Retina (tissue), 1 donor: ENCODE results near the gene TESK2.
"Not testable (repeated sequence)": the region's sequence is repeated elsewhere in the genome, so short reads cannot be mapped to it uniquely, and the experiment has no call there.

ENCODE experiments used
- DNase-seq: peaks from one replicate; pipeline ENCODE4 v3.0.0-alpha.2; 2016

TESK2 gene

DNA sequence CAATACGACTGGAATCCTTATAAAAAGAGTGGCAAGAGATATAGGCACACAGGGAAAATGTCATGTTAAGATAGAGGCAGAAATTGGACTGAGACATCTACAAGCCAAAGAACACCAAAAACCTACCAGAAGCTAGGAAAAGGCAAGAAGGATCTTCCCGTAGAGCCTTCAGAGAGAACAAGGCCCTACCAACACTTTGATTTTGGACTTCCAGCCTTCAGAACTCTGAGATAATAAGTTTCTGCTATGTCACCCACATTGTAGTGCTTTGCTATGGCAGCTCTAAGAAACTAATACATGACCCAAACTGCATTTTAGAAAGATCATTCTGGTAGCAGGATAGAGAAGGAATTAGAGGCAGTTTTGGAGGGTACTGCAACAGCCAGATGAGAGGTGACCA is 126.7 kb downstream of the TESK2 start:
- DNase-seq: no peak

DNA sequence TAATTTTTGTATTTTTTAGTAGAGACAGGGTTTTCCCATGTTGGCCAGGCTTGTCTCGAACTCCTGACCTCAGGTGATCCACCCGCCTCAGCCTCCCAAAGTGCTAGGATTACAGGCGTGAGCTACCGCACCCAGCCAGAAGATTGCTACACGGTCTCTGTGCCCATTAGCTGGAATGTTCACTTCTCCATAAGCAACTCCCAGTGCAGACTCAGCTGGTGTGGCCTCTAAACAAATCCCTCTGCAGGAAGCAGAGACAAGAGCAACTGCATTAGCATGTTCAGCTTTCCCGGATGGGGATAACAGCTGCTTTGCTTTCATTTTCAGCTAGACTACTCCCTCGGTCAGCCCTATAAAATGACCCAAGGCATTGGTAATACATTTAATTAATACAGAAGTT is 130.0 kb downstream of the TESK2 start:
- DNase-seq: not testable (repeated sequence)

DNA sequence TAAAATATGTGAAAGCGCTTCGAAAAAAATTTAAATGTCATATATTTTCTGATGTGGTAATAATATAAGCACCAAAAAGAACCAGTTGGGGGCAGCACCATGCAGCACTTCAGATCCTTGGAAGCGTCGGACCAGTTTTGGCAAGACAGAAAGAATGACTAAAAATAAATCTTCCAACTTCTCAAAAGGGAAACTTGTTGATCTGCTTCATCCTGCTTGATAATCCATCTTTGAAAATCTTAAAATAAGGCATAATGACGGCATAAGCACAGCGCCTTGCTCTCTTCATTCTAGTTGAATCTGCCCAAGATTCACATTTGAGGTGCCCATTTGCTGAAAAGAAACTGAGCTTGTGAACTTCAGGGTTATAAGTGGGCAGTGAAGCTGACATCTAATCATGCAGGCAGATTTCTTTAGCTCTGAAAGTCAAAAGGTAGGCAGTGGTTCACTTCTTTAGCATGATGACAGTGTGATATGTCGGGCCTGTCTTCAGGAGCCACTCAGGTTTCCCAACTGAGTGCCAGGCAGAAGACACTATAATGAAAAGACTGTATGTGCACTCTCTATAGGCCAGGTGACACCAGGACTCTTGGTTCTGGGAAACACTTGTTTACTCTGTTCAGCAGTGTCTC is 131.0 kb downstream of the TESK2 start:
- peak; percentile 44 for DNase-seq

DNA sequence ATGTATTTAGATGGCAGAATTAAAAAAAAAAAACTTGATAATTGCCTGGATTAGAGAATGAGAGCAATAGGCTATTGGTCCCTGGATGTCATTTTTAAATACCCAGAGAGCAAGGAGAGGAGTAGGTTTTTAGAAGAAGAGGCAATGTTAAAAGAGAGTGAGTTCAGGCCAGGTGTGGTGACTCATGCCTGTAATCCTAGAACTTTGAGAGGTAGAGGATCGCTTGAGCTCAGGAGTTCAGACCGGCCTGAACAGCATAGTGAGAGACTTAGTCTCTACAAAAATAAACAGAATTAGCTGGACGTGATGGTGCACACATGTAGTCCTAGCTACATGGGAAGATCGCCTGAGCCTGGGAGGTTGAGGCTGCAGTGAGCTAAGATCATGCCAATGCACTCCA is 134.8 kb downstream of the TESK2 start:
- DNase-seq: no peak

DNA sequence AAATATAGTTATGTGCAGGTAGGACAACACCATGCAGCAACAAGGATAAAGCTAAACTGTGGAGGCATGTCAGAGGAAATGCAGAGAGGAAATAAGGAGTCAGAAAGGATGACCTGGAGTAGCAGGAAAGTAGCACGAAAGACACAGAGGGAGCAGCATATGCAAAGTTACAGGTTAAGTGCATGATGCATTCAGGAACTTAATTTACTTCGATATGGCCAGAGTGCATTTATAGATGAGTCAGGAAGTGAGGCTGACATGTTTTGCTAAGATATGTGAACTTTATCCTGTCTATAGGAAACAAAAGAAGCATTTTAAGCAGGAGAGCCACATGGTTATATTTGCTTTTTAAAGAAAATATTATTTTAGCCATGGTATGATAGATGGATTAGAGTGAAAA is 135.3 kb downstream of the TESK2 start:
- no peak for DNase-seq

DNA sequence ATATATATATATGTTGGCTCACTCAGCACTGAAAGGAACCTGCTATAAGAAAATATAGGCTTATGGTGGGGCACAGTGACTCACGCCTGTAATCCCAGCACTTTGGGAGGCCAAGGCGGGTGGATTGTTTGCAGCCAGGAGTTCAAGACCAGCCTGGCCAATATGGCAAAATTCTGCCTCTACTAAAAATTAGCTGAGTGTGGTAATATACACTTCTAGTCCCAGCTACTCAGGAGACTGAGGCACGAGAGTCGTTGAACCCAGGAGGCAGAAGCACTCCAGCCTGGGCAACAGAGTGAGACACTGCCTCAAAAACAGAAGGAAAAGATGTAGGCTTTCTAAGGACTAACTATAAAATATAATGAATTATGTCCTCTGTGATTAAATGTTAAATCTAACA is 136.1 kb downstream of the TESK2 start:
- no peak for DNase-seq

DNA sequence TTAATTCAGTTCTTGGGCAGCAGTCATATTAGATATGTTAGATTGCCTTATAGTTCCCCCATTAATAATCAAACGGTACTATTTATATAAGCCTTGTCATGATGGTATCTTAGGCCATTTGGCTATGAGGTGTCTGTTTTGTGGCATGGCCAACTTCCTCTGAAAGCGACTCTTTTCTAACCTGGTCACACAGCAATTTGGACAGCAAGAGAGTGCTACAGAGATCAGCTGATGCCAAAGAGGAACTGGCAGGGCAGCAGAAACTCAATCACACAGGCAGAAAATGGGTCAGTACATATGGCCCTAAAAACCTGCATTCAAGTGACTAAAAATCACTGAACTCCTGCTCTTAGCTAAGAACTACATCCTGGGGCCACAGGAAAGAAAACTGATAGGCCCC is 137.3 kb downstream of the TESK2 start:
- no peak for DNase-seq

DNA sequence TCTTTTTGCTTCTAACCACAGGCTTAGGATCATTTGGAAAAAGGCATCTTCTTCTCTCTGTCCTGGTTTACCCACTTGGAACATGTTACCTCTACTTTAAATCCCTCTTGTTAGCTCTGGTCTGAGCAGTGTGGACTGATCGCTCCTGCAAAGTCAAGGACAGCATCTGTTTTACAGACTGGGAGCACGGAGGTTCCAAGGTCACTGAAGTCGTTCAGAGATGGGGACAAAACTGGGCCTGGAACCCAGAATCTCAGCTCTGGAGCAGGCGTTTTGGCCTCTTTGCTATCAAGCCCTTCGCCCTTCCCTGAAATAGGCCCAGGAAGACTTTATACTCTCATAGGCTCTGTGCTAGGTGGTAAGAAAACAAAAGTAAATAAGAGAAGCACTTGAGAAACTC is 139.5 kb downstream of the TESK2 start:
- DNase-seq: no peak

DNA sequence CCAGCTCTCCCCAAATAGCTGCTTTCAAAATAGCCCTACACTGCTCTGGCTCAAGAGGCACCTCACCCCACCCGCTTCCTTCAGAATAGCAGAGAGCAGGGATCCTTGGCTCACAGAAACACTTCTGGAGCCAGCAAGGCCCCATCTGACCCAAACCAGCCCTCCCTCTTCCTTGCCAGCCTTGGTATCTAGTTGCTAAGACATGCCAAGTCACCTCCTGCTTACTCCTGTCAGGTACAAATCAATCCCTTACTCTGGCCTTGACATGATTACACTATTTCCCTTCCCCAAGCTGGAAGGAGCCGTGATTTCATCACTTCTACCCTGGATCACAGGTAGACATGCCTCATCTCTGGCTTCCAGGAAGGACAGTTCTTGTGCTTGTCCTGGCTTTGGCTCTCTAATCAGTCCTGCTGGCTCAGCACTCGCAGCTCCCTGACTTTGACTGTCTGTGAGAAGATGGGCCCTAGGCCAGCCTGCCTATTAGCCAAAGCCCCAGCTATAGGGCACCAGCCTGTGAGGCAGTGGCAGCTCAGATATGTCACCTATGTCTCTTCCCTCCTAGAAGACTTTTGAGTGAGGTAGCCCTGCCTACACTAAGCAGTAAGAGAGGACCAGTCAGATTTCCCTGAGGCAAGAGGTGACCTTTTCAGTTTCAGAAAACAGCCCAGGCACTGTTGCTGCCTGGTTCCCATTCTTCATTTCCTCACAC is 141.8 kb downstream of the TESK2 start:
- no peak for DNase-seq

DNA sequence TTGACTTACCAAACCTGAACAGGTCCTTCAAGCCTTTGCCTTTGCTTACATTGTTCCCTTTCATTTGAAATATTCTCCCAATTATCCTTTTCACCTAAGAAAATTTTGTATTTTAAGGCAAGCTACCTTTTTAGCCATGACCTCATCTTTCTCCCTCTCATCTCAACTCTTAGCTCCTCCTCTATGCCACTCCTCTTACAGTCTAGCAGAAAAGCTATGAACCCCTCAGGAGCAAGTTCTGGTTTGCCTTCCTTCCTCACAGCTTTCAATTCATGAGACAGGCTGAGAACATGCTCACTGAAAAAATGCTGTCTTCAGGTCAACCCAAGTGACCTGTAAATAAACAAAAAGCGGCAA is 142.4 kb downstream of the TESK2 start:
- no peak for DNase-seq

DNA sequence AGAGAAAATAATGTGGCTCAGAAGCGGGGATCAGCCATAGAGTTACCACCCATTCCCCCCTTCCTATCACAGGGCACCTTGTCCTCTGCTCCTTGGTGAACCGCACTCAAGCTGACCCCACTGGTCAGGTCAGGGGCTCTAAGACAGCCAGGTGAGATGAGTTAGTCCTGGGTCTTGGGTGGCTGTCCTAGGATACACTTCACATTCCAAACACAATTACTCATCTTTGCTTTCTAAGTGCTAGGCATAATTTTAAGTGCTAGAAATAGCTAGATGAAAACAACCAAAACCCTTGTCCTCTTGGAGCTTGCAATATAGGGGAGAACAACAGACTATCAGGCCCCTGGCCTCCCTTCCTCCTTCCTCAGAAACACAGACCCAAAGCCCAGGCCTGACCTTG is 142.9 kb downstream of the TESK2 start:
- no peak for DNase-seq

DNA sequence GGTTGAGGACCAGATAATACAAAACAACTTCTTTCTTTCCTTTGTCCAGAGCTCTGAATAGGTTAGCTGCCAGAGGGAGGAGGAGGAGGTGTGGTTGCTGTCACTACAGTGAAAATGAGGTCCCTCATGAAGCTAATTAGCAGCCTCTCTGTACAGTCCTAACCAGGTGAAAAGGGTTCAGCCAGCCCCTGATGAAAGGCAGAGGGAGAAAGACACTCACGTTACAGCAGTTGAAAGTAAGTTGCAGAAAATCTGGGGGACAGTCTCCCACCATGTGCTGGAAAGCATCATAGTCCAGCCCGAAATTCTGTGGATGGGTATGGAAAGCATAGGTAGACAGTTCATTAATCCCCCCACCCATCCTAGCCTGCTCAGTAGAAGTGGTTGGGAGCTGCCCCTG is 144.5 kb downstream of the TESK2 start:
- no peak for DNase-seq

DNA sequence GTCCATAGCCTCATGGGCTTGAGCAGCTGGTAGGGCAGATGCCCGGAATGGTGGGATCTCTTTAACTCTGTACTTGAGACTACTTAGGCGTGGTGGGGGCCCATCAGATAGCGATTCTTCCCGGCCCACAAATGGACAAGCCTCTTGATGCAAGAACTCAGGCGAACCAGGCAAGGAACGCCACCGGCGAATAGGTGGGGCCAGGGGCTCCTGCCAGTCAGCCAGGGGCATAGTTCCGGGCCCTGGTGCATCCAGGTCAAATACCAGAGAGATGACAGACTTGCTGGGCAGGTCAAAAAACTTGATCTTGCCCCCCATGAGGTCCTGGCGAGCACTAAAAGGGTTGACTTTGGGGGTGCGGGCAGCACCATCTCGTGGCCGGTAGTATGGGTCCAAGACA is 145.9 kb downstream of the TESK2 start:
- DNase-seq: no peak

DNA sequence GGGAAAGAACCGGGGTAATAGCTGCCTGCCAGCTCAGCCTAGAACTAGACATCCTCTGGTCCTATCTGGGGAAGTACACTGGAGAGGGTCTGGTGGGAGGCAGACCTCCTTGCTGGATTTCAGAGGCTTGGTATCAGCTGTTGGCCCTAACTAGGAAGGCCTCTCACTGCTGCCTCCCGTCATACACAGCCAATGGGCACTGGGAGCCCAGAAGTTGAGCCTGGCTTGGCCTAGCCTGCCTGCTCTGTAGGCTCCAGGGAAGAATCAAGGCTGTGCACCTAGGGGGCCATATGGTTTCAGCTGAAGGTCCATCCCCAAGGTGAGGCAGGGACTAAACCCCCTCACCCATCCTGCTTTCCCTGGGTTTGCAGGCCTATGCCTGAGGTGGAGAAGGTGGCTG is 146.5 kb downstream of the TESK2 start:
- no peak for DNase-seq

DNA sequence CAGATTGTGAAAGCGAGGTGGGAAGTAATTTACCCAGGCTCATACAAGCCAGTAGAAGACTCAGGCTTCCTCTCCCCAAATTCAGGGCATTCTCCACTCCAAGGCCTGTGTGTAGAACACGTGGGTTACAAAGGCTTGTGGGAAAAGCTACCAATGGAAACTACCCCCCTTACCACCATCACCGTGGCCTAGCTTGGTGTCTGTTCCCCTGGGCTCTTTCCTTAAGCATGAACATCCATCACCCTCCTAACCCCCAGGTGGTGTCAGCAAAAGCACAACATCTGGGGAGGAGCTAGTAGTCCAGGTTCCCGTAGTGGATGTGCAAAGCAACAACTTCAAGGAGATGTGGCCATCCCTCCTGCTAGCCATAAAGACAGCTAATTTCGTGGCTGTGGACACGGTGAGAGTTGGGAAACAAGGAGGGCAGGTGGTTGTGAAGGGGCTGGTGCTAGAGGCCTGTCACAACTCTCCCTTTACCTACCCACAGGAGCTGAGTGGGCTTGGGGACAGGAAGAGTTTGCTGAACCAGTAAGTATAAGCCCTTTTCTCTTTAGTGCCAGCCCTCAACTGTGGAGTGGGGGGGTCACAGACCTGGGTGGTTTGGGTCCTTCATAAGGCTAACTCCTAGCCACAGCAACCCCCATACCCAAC is 150.0 kb downstream of the TESK2 start:
- no peak for DNase-seq

DNA sequence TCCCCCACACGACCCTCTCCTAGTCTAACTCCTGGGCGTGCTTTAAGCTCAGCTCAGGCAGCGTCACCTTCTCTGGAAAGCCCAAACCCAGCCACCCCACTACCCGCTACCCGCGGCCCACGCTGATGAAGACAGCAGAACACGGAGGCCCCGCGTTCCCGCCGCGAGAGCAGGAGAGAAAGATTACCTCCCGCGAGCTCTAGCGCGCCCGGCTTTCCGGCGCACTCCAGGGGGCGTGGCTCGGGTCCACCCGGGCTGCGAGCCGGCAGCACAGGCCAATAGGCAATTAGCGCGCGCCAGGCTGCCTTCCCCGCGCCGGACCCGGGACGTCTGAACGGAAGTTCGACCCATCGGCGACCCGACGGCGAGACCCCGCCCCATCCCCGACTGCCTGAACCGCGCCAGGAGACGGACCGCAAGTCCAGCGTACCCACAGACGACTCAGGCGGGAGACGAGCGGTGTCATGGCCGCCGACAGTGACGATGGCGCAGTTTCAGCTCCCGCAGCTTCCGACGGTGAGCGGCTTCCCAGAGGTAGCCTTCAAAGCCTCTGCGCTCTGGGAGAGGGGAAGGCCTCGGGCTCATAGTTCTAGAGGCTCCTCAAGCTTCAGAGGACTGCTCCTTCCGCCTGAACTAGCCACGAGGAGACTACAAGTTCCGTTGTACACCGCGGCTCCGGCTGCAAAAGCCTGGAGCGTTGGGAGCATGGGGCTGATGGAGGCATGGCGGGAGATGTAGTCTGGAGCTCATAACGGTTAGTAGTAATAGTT is 151.0 kb downstream of the TESK2 start, which contains the start of the genes MUTYH and TOE1:
Gene MUTYH, minus strand, starts transcription at position 652 of the 770 bp plus-strand sequence. CDS start 5,935 bp downstream, outside the sequence.
Gene TOE1, plus strand, starts transcription at position 382 of the 770 bp plus-strand sequence. Its CDS starts 83 bp downstream, at position 465.
- DNase-seq: peak; percentile 97

DNA sequence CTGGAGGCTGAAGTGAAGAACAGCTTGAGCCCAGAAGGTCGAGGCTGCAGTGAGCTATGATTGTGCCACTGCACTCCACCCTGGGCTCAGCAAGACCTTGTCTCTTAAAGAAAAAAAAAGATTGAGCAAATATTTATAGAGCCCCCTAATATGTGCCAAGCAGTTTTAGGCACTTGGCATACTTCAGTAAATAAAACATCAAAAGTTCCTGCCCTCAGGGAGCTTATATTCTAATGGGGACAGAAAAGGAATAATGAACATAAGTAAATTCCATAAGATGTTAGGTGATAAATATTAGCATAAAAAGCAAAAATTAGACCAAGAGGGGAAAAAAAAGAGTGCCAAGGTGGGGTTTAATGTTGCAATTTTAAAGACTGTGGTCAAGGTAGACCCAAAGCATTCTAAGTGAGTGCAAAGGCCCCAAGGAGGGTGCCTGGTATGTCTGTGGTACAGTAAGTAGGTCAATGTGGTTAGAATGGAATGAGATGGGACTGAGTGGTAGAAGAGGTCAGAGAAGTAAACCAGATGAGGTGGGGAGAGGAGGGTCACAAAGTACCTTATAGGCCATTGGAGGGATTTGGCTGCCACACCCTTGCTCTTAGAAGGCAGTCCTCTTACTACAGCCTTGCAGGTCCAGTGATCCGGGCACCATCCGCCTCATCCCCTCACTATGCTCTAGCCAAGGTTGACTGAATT is 153.2 kb downstream of the TESK2 start:
- no peak for DNase-seq

DNA sequence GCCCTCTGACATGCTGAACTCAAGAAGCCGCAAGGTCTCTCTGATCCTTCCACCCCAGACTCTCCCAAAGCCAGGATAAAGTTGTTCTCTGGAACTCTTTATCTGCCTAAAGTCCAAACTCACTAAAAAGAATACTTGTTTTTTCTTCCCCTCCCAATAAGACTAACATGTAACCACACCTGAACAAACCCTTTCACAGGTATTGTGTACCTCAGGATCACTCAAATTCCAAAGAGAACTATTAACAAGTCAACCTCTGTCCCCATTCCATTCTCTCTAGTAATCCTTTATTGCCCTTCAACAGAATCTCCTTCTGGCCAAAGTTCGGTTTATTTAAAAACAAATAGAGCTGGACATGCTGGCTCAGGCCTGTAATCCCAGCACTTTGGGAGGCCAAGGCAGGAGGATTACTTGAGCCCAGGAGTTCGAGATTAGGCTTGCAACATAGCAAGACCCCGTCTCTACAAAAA is 155.1 kb downstream of the TESK2 start:
- no peak for DNase-seq

DNA sequence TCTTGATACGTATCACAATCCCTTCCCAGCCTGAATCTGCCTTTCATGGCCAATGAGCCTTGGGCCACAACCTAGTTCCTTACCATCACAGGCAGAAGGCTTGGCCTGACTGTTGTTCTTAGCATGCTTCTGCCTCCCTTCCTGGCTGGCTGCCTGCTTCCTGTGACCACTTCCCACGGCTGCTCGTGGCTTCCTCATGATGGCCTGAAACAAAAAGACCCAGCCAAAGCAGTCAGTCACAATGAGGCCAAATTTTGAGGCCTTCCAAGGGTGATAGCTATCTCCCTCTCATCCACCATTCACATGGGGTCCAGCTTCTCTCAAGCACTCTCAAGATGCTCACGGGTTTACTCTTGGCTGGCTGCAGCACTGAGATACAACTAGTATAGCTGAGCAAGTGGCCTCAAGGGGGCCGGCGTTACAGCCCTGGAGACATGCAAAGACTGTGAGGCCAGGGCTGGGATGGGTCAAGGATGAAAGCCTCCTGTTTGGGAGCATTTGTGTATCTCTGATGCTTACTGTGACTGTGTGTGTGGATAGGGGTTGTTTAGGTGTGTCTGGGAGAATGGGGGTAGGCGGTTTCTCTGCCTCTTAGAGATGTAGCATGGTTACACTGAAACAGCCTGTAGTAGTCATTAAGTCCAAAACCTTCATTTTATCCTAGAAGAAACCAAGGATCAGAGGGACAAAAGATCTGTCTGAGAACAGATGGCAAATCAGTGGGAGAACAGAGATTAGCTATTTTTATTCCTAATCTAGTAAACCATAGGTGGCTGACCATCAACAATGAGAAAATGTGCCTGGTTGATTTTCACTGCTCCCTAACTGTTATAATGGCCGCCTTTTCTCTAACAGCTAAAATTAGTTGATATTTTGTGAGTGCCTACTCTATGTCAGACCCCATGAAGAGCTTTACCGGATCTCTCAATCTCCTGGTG is 156.4 kb downstream of the TESK2 start:
- DNase-seq: no peak

DNA sequence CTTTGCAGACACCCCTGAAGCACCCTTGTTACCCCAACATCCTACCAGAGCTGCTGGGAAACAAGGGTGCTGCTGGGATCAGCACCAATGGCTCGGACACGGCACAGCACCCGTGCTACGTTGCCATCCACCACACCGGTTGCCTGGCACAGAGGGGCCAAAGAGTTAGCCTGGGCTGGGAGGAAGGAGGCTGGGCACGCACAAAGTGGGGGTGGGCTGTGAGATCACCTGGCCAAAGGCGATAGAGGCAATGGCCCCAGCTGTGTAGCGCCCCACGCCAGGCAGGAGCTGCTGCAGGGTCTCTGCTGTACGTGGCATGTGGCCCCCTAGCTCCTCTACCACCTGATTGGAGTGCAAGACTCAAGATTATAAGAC is 158.6 kb downstream of the TESK2 start:
- DNase-seq: no peak
